Epithelial cell of proximal tubule (primary cell): ENCODE measurements around the gene PANK4. TPM values are rescaled to one million over a fixed set of nuclear protein-coding genes. Genes with fewer than 3 reads are reported as not detected.

Experiments used
- DNase-seq: peaks from one replicate; pipeline ENCODE4 v3.0.0-alpha.2; 2011; ENCODE audit warnings: low read depth
- H3K4me3 ChIP-seq: 2 replicates; pipeline ENCODE4 v1.5.1; 2011; ENCODE audit warnings: low read depth, mild to moderate bottlenecking, low read length
- CTCF ChIP-seq: conservative IDR thresholded peaks from 2 replicates; pipeline ENCODE4 v1.5.1; 2012; ENCODE audit warnings: low read depth, mild to moderate bottlenecking, low read length
- total RNA-seq: library from RNA; depleted of rRNA; stranded (reverse); fragments of >200 nt; gene quantifications from 2 replicates; pipeline ENCODE4 v1.2.3, GENCODE V29; 2015

The PANK4 gene
- total RNA-seq, 1 donor from 2014 or later, result 29.8 TPM

DNA sequence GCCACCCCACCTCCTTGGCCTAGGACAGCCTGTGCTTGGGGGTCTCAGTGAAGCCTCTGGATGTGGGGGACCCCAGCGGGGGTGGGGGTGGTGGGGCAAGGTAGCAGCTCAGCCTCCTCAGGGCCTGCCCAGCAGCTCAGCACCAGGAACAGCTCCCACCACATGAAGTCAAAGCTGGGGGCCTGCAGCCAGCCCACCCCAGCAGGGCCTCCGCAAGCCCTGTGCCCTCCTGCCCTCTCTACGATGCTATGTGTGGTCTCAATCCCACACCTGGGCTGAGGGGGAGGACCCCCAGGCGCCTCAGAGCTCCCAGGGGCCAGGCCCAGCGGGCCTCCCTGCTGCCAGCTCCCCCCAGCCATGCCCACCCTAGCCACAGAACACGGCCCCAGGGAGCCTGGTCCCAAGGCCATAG lies 18.6 kb downstream of the PANK4 start:
- no peak for DNase-seq
- no peak overlapping the region for H3K4me3 ChIP-seq
- no peak for TF ChIP-seq CTCF

GRCh38 chr1:2506901-2507565 lies 19.4 kb downstream of the PANK4 start:
- DNase-seq, result no peak
- H3K4me3 ChIP-seq, result no peak overlapping the region
- TF ChIP-seq CTCF, result no peak

DNA sequence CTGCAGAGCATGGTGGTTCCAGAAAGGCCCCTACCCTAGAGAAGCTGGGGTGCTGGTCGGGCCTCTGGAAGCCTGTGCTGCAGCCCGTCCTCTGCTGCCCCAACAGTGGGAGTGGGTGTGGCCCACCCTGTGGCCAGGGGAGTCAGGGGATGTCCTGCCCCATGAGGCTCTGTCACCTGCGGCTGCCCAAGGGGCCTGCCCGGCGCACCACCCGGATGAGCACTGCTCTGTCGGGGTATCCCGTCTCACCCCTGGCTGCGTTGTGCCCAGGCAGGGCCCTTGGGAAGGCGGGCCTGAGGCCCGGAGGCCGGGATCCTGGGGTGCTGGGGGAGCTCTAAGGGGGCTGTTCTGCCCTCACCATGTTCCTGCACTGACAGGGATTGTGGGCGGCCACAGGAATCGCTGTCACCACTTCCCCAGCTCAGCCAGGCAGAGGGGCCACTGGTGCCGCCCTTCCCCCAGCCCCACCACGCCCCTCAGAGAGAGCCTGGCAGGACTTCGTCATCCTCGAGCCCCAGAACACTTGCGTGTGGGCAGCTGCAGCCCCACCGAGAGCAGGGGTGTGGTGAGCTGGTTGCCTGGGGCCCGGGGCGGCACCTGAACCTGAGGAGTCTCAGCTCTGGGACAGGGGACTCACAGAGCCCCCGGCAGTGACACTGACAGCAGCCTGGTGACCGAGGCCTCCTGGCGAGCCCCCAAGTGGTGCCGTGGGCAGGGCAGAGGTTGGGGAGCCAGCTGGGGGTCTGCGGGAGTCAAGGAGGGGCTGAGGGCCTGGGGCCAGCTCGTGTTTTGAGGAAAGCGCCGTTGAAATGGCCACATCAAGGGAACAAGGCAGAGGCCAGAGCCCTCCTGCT lies 20.2 kb downstream of the PANK4 start:
- TF ChIP-seq CTCF, result no peak
- DNase-seq, result no peak
- H3K4me3 ChIP-seq, result no peak overlapping the region

DNA sequence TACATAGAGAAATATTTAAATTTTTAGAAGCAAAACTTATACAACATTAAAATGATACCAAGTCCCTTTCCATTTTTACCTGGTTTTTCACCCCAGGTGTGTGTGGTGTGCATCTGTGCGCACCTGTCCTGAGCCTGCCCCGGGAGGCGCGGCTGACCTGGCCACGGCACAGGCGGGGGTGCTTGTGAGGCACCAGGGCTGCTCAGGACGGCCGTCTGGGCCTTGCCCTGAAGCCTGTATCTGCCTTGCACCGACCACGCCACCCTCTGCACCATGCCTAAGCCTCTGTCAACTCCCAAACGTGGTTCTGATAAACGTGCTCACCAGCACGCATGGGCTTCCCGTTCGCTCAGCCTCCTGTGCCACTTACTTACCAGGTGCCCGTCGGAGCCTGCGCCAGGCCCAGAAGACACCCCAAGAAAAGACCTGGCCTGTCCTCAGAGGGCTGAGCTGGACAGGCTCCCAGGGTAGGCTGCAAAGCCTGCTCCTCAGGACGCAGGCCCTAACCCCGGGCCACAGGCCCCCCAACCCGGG lies 20.9 kb downstream of the PANK4 start:
- no peak for TF ChIP-seq CTCF
- no peak overlapping the region for H3K4me3 ChIP-seq
- no peak for DNase-seq

DNA sequence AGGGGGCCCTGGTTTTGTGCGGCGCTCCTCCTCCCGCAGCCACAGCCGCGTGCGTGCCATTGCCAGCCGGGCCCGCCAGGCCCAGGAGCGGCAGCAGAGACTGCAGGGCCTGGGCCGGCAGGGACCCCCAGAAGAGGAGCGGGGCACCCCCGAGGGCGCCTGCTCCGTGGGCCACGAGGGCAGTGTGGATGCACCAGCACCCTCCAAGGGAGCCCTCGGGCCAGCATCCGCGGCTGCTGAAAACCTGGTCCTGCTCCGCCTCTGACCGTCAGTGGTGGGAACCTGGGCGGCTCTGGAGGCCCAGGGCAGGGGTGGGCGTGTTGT lies 21.5 kb downstream of the PANK4 start:
- H3K4me3 ChIP-seq, result no peak overlapping the region
- no peak for DNase-seq
- TF ChIP-seq CTCF, result no peak

DNA sequence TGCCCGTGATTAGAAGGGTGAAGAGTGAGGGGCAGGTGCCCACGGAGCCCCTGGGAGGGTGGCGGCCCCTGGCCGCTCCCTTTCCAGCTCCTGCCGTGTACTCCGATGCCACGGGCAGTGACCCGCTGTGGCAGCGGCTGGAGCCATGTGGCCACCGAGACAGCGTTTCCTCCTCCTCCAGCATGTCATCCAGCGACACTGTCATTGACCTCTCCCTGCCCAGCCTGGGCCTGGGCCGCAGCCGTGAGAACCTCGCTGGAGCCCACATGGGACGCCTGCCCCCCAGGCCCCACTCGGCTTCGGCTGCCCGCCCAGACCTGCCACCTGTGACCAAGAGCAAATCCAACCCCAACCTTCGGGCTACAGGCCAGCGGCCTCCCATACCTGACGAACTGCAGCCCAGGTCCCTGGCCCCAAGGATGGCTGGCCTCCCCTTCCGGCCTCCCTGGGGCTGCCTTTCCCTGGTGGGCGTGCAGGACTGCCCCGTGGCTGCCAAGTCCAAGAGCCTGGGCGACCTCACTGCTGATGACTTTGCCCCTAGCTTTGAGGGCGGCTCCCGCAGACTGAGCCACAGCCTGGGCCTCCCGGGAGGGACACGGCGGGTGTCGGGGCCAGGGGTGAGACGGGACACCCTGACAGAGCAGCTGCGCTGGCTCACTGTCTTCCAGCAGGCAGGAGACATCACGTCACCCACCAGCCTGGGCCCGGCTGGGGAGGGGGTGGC lies 22.0 kb downstream of the PANK4 start:
- TF ChIP-seq CTCF, result no peak
- no peak overlapping the region for H3K4me3 ChIP-seq
- DNase-seq, result no peak
